Stomach (tissue), 4 donors: Measurements from ENCODE around the gene BRME1.

ENCODE experiments used
- CTCF ChIP-seq, 7 experiments: fragments of 450-650 bp in 4 of 7; fragments of 200-600 bp in 3 of 7; sonication (generic) in 3 of 7; IDR thresholded peaks; one replicate each; pipeline ENCODE4 v1.5.1; 2016 to 2019; ENCODE audit warnings: antibody characterized with exemption in 7 of 7, control low read depth in 2 of 7, mild to moderate bottlenecking in 1 of 7
- POLR2A ChIP-seq, 4 donors: fragments of 450-650 bp; IDR thresholded peaks; one replicate each; pipeline ENCODE4 v1.6.1; 2016; ENCODE audit warnings: antibody characterized with exemption in 4 of 4, control low read depth in 2 of 4, mild to moderate bottlenecking in 1 of 4, moderate library complexity in 1 of 4

DNA sequence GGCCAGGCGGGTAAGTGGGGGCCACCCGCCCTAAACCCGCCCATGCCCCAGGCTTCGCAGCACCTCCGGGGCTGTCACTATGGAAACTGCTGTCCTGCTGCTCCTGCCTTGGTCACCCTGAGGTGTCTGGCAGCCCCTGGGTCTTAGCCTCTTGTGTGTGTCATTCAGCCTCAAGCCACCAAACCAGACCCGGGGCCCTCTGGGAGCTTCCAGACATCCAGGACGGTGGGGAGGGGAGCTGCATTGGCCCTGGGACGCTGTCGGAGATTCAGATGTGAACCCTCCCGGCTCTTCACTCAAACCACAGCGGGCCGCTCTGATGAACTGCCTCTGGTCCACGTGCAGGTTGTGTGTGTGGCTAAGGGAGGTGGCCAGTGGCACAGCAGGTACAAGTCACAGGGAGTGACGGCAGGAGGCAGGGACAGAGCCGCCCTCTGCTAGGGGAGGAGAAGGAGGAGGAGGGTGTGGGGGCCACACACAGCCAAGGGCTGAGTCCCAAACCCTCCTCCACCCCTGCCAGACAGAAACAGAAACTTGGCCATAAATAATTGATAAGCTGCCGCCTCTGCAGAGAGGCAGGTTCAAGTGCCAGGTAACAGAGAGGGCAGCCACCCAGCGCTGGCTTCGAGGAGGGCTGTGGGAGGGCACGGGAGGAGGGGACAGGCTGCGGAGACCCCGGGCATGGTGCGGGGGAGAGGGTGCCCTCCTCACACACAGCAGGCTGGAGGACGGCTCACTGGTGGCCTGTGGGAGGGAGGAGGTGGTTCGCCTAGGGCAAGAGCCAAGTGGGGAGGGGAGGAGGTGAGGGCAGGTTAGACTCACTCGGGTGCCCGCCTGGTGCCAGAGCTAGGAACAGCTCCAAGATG is 21.0 kb downstream of the BRME1 start:
- TF ChIP-seq CTCF (IDR thresholded peaks at IDR 0.05) (no peak), POLR2A (IDR thresholded peaks at IDR 0.05) (no peak)
